Activated CD4-positive, alpha-beta T cell treated with anti-CD3 and anti-CD28 coated beads, Interleukin-2, amount 50 U/mL, for 24 hours (primary cell): ENCODE results near the gene CFH.
"Not testable (repeated sequence)": the region's sequence is repeated elsewhere in the genome, so short reads cannot be mapped to it uniquely, and the experiment has no call there.

Experiments
- DNase-seq, 2 donors: peaks; one replicate each; pipeline ENCODE4 v3.0.0-alpha.2; 2020; ENCODE audit warnings: low read depth in 1 of 2, low spot score in 1 of 2

CFH gene

GRCh38 chr1:196743244-196743643 is 91.4 kb downstream of the CFH start:
- DNase-seq: not testable (repeated sequence)

GRCh38 chr1:196765019-196765740 is 113.3 kb downstream of the CFH start:
- DNase-seq: not testable (repeated sequence)

GRCh38 chr1:196769823-196770222 is 118.0 kb downstream of the CFH start:
- DNase-seq: not testable (repeated sequence)

DNA sequence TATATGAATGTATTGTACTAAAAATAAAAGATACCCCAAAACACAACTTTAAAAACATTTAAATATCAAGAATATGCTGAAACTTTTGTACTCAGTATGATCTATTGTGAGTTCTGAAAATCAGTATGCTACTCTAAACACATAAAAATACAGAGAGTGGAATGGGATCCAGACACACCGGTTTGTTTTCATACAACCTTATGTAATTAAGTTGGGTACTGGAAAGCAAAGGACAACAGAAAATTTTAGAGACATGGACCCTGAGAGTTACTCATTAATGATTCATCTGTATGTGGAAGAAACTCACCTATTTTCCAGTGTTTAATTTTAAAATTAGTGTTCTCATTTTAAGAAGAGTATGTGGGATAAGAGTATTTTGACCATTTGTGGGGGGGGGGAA is 121.9 kb downstream of the CFH start:
- no peak for DNase-seq

DNA sequence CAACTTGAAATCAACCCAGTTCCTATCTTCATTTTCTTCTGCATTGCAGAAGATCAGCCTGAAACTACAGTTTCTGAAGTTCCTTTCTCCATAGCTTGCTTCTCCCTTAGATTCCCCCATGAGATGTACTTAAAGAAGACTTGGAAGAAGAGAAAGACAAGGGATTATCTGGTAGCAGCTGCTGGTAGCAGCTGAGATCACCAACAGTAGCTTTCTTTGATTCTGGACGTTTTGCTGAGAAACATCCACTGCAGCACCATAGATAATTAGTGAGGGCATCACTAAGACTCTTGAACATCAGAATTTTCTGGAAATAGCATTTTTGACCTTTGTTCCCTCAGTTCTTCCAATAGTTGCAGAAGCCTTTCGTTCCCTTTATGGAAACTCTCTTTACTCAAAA is 122.3 kb downstream of the CFH start:
- no peak for DNase-seq

DNA sequence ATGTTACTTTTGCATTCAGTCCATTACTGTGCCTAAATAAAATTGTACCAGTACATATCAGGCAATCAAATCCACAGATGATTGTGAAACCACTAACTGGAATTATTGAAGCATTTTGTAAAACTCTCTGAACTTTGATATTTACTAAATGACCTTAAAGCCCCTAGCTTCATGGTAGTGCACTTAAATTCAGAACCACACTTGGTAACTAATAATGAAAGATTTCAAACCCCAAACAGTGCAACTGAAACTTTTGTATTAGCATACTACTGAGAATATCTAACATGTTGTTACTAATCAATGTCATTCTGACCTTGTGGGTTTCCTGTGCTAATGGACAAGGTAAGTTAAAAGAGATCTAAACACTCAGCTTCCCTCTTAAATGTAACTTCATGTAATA is 122.8 kb downstream of the CFH start, which contains the start of gene CFHR3:
Gene CFHR3, plus strand, starts transcription at position 238 of the 400 bp plus-strand sequence. Its CDS starts 47 bp downstream, at position 285.
- DNase-seq: no peak

DNA sequence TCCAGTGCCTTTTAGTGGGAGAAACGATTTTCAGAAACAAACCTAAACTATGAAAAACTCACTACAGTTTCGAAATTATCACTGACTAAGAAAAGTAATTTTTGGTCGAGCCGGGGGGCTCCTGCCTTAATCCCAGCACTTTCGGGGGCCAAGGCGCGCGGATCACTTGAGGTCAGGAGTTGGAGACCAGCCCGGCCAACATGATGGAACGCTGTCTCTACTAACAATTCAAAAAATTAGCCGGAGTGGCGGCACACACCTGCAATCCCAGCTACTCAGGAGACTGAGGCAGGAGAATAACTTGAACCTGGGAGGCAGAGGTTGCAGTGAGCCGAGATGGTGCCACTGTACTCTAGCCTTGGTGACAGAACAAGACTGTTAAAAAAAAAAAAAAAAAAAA is 125.8 kb downstream of the CFH start:
- DNase-seq: no peak

GRCh38 chr1:196779093-196779492 is 127.2 kb downstream of the CFH start:
- DNase-seq: no peak

GRCh38 chr1:196791252-196791651 is 139.4 kb downstream of the CFH start:
- not testable (repeated sequence) for DNase-seq

- DNase-seq: not testable (repeated sequence)
Observed at GRCh38 chr1:196794103-196794502, 142.3 kb downstream of the CFH start.
